A549 (cell line): Measurements from ENCODE around the gene DEXI.

Experiments
- BHLHE40 ChIP-seq: IDR thresholded peaks from 2 replicates; pipeline ENCODE4 v1.6.1; 2012; ENCODE audit warnings: low read depth, low read length, inconsistent platforms
- FOSL2 ChIP-seq, 2 experiments: fragments of 450-650 bp in 1 of 2; fragments of >200 bp in 1 of 2; sonication (Bioruptor Twin) in 1 of 2; formaldehyde crosslinking; IDR thresholded peaks; 2 replicates each; pipeline versions ENCODE4 v1.5.0 to v1.6.1; 2016 to 2020; ENCODE audit warnings: mild to moderate bottlenecking in 1 of 2, moderate library complexity in 1 of 2
- TF ChIP-seq, protein P1 (sequence below): fragments of >200 bp; sonication (Bioruptor Twin); formaldehyde crosslinking; IDR thresholded peaks from 3 replicates; pipeline ENCODE4 v1.5.1; 2016

DNA sequence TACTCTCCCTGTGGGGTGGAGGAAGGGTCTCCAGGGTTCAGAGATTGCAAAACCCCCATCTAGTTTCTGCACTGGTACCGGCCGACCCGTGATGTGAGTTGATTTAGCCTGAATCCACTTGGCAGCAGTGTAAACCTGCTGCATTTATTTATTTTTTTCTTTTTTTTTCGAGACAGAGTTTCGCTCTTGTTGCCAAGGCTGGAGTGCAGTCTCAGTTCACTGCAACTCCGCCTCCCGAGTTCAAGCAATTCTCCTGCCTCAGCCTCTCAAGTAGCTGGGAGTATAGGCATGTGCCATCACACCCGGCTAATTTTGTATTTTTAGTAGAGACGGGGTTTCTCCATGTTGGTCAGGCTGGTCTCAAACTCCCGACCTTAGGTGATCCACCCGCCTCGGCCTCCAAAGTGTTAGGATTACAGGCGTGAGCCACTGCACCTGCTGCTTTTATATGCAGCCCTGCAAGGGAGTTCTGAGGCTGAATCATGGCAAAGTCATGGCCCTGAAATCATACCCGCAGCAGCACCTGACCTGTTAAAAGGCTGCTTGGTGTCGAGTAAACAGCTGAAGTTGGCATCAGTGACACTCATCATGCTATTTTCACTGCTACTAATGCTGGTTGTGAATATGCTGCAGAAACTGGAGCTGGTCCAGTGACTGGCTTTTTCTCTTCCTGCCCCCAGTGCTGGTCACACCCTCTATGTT is 21.4 kb downstream of the DEXI start:
- TF ChIP-seq, protein P1, sequence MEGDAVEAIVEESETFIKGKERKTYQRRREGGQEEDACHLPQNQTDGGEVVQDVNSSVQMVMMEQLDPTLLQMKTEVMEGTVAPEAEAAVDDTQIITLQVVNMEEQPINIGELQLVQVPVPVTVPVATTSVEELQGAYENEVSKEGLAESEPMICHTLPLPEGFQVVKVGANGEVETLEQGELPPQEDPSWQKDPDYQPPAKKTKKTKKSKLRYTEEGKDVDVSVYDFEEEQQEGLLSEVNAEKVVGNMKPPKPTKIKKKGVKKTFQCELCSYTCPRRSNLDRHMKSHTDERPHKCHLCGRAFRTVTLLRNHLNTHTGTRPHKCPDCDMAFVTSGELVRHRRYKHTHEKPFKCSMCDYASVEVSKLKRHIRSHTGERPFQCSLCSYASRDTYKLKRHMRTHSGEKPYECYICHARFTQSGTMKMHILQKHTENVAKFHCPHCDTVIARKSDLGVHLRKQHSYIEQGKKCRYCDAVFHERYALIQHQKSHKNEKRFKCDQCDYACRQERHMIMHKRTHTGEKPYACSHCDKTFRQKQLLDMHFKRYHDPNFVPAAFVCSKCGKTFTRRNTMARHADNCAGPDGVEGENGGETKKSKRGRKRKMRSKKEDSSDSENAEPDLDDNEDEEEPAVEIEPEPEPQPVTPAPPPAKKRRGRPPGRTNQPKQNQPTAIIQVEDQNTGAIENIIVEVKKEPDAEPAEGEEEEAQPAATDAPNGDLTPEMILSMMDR: no peak
- TF ChIP-seq FOSL2 (IDR thresholded peaks at IDR 0.05) (no peak), FOSL2 (CRISPR knock-in tag; IDR thresholded peaks at IDR 0.05) (no peak), BHLHE40 (no peak)
